Loucy (cell line): Measurements from ENCODE around the gene SSH3.

Experiments used
- H2AFZ ChIP-seq: fragments of 200-600 bp; sonication (generic); 2 replicates; pipeline ENCODE4 v1.6.0; 2016; ENCODE audit warnings: antibody characterized with exemption, mild to moderate bottlenecking, low read length, moderate library complexity
- H3F3A ChIP-seq: fragments of 200-600 bp; 2 replicates; pipeline ENCODE4 v1.6.0; 2016; ENCODE audit warnings: antibody characterized with exemption, low read depth, mild to moderate bottlenecking
- H3K27me3 ChIP-seq: fragments of 200-600 bp; sonication (generic); 2 replicates; pipeline ENCODE4 v1.6.1; 2014; ENCODE audit warnings: low read length, mild to moderate bottlenecking; ENCODE audit not compliant: insufficient read depth, poor library complexity, severe bottlenecking
- H3K36me3 ChIP-seq: fragments of 200-600 bp; sonication (generic); 2 replicates; pipeline ENCODE4 v1.6.1; 2016; ENCODE audit warnings: low read length; ENCODE audit not compliant: insufficient read depth
- H3K4me1 ChIP-seq: fragments of 200-600 bp; sonication (generic); 2 replicates; pipeline ENCODE4 v1.5.1; 2014; ENCODE audit warnings: low read length, mild to moderate bottlenecking; ENCODE audit not compliant: insufficient read depth, poor library complexity, severe bottlenecking
- H3K4me2 ChIP-seq: fragments of 200-600 bp; sonication (generic); 2 replicates; pipeline ENCODE4 v1.6.0; 2014; ENCODE audit warnings: antibody characterized with exemption, low read length, low read depth, mild to moderate bottlenecking; ENCODE audit not compliant: poor library complexity, severe bottlenecking
- H3K4me3 ChIP-seq: fragments of 200-600 bp; sonication (generic); 2 replicates; pipeline ENCODE4 v1.5.1; 2014; ENCODE audit warnings: low read length, mild to moderate bottlenecking, mixed read lengths; ENCODE audit not compliant: poor library complexity, severe bottlenecking
- H3K79me2 ChIP-seq: fragments of 200-600 bp; sonication (generic); 2 replicates; pipeline ENCODE4 v1.6.1; 2014; ENCODE audit warnings: low read length; ENCODE audit not compliant: insufficient read depth
- H3K9ac ChIP-seq: fragments of 200-600 bp; sonication (generic); 2 replicates; pipeline ENCODE4 v1.6.0; 2014; ENCODE audit warnings: mild to moderate bottlenecking, low read depth, low read length, moderate library complexity; ENCODE audit not compliant: poor library complexity, severe bottlenecking
- H3K9me2 ChIP-seq: fragments of 200-600 bp; sonication (generic); replicated peaks from 2 replicates; pipeline ENCODE4 v1.6.1; 2016; ENCODE audit warnings: low read depth, low read length, mixed read lengths
- H3K9me3 ChIP-seq: fragments of 200-600 bp; sonication (generic); 2 replicates; pipeline ENCODE4 v1.6.1; 2014; ENCODE audit warnings: mild to moderate bottlenecking, antibody characterized with exemption, low read length, low read depth; ENCODE audit not compliant: insufficient read depth
- H4K20me1 ChIP-seq: fragments of 200-600 bp; sonication (generic); 2 replicates; pipeline ENCODE4 v1.6.0; 2014; ENCODE audit warnings: antibody characterized with exemption, low read length, mild to moderate bottlenecking; ENCODE audit not compliant: insufficient read depth, poor library complexity, severe bottlenecking
- CTCF ChIP-seq: fragments of 200-600 bp; sonication (generic); conservative IDR thresholded peaks from 2 replicates; pipeline ENCODE4 v1.5.1; 2014; ENCODE audit warnings: mild to moderate bottlenecking, antibody characterized with exemption, low read length
- EZH2phosphoT487 ChIP-seq: fragments of 200-600 bp; IDR thresholded peaks from 2 replicates; pipeline ENCODE4 v1.6.1; 2018; ENCODE audit warnings: antibody characterized with exemption, mild to moderate bottlenecking, moderate library complexity, borderline replicate concordance

SSH3 gene

GRCh38 chr11:67355023-67355793 lies 51.9 kb downstream of the SSH3 start:
- H3K4me1 ChIP-seq: peaks cover 36% of the 10 kb centered on the region
- H3K9me3 ChIP-seq: no peaks in the 10 kb centered on the region

GRCh38 chr11:67355794-67356386 lies 52.6 kb downstream of the SSH3 start:
- H3K4me2 ChIP-seq: peak overlapping the region; percentile 33
- no peaks in the 10 kb centered on the region for H3K9me2 ChIP-seq
- H3K9me3 ChIP-seq: no peaks in the 10 kb centered on the region
- no peaks in the 10 kb centered on the region for H3K36me3 ChIP-seq
- no peaks in the 10 kb centered on the region for H3F3A ChIP-seq
- no peak for TF ChIP-seq CTCF
- no peak for TF ChIP-seq EZH2phosphoT487
- H3K27me3 ChIP-seq: no peaks in the 10 kb centered on the region
- no peak overlapping the region for H3K4me3 ChIP-seq
- H4K20me1 ChIP-seq: no peaks in the 10 kb centered on the region
- H3K4me1 ChIP-seq: peaks cover 36% of the 10 kb centered on the region
- peaks cover 9% of the 10 kb centered on the region; the same call in 1 of the 2 replicates for H3K79me2 ChIP-seq
- peak overlapping the region; percentile 31 for H3K9ac ChIP-seq
- no peak overlapping the region for H2AFZ ChIP-seq

More at GRCh38 chr11:67355023-67355793, 51.9 kb downstream of the SSH3 start:
- Histone ChIP-seq H3K4me3 (no peak overlapping the region), H2AFZ (no peak overlapping the region), H3K36me3 (no peaks in the 10 kb centered on the region), H3K9ac (peak overlapping the region; percentile 74), H3K79me2 (peaks cover 9% of the 10 kb centered on the region; the same call in 1 of the 2 replicates), H3K27me3 (no peaks in the 10 kb centered on the region), H4K20me1 (no peaks in the 10 kb centered on the region), H3K4me2 (peak overlapping the region; percentile 87), H3K9me2 (no peaks in the 10 kb centered on the region), H3F3A (no peaks in the 10 kb centered on the region)
- TF ChIP-seq EZH2phosphoT487: no peak
- no peak for TF ChIP-seq CTCF

- Histone ChIP-seq H3K4me3 (peak overlapping the region; percentile 11), H3K36me3 (no peaks in the 10 kb centered on the region), H3K9me2 (no peaks in the 10 kb centered on the region), H3K4me2 (peak overlapping the region; percentile 33), H3K79me2 (peaks cover 8% of the 10 kb centered on the region; the same call in 1 of the 2 replicates), H4K20me1 (no peaks in the 10 kb centered on the region), H3K9me3 (no peaks in the 10 kb centered on the region), H3K27me3 (no peaks in the 10 kb centered on the region), H3K9ac (peak overlapping the region; percentile 31), H3K4me1 (peaks cover 34% of the 10 kb centered on the region), H2AFZ (peak overlapping the region; percentile 52), H3F3A (no peaks in the 10 kb centered on the region)
- TF ChIP-seq EZH2phosphoT487: no peak
- TF ChIP-seq CTCF: no peak
Measured at GRCh38 chr11:67356387-67356863, 53.1 kb downstream of the SSH3 start.
